SK-N-SH (cell line): ENCODE results near the gene ORM1. TPM values are rescaled to one million over a fixed set of nuclear protein-coding genes. Genes with fewer than 3 reads are reported as not detected.

Experiments
- CTCF ChIA-PET: fragments of 300-600, 350-600 bp; formaldehyde crosslinking; extraction: SDS; loops from one replicate; lab custom pipeline; 2021; lab: Yijun Ruan, JAX
- POLR2A ChIA-PET: fragments of 350-600 bp; sonication (Branson Sonifier 250); formaldehyde crosslinking; extraction: SDS; loops from one replicate; lab custom pipeline; 2020; ENCODE audit warnings: antibody characterized with exemption, inconsistent platforms; lab: Yijun Ruan, JAX
- DNase-seq: peaks from one replicate; pipeline ENCODE4 v3.0.0; 2012
- H2AFZ ChIP-seq: fragments of 200-600 bp; sonication (generic); 2 replicates; pipeline ENCODE4 v1.8.1; 2016; ENCODE audit warnings: antibody characterized with exemption, mild to moderate bottlenecking, low read depth
- H3F3A ChIP-seq: fragments of 200-600 bp; sonication (generic); replicated peaks from 2 replicates; pipeline ENCODE3; 2016; ENCODE audit warnings: antibody characterized with exemption, mild to moderate bottlenecking; ENCODE audit not compliant: insufficient read depth
- H3K27ac ChIP-seq, 2 experiments: fragments of 200-500 bp in 1 of 2; fragments of 200-600 bp in 1 of 2; sonication (Bioruptor generic) in 1 of 2; sonication (generic), shearing (Covaris generic) in 1 of 2; 2 replicates each; pipeline versions ENCODE4 v1.5.1 to v1.6.1; 2014 to 2016; ENCODE audit warnings: low read depth in 2 of 2, inconsistent platforms in 1 of 2, low read length in 1 of 2, mild to moderate bottlenecking in 1 of 2, mixed read lengths in 1 of 2
- H3K27me3 ChIP-seq: fragments of 200-600 bp; sonication (generic), shearing (Covaris generic); 2 replicates; pipeline ENCODE4 v1.6.1; 2016; ENCODE audit warnings: mixed run types; ENCODE audit not compliant: insufficient read depth
- H3K36me3 ChIP-seq, 2 experiments: fragments of 200-500 bp in 1 of 2; fragments of 200-600 bp in 1 of 2; sonication (Bioruptor generic) in 1 of 2; sonication (generic) in 1 of 2; replicated peaks in 1 of 2; 2 replicates each; pipeline versions ENCODE3 to v1.5.1; 2014 to 2016; ENCODE audit warnings: low read length in 1 of 2, mild to moderate bottlenecking in 1 of 2; ENCODE audit not compliant: insufficient read depth in 2 of 2, control insufficient read depth in 1 of 2
- H3K4me1 ChIP-seq, 2 experiments: fragments of 200-500 bp in 1 of 2; fragments of 200-600 bp in 1 of 2; sonication (Bioruptor generic) in 1 of 2; sonication (generic), shearing (Covaris generic) in 1 of 2; 2 replicates each; pipeline versions ENCODE4 v1.5.1 to v1.6.1; 2014 to 2016; ENCODE audit warnings: low read depth in 1 of 2, low read length in 1 of 2, mixed run types in 1 of 2; ENCODE audit not compliant: insufficient read depth in 2 of 2, control insufficient read depth in 1 of 2
- H3K4me2 ChIP-seq: fragments of 200-600 bp; sonication (generic), shearing (Covaris generic); 2 replicates; pipeline ENCODE4 v1.6.1; 2017; ENCODE audit warnings: mixed run types
- H3K4me3 ChIP-seq, 2 experiments: fragments of 200-500 bp in 1 of 2; fragments of 200-600 bp in 1 of 2; sonication (Bioruptor generic) in 1 of 2; sonication (generic), shearing (Covaris generic) in 1 of 2; 2 replicates each; pipeline versions ENCODE4 v1.5.1 to v1.8.1; 2014 to 2016; ENCODE audit warnings: low read depth in 2 of 2, inconsistent platforms in 1 of 2, low read length in 1 of 2, mild to moderate bottlenecking in 1 of 2, mixed read lengths in 1 of 2, moderate library complexity in 1 of 2
- H3K79me2 ChIP-seq: fragments of 200-600 bp; sonication (generic); 2 replicates; pipeline ENCODE4 v1.8.1; 2017; ENCODE audit warnings: mild to moderate bottlenecking; ENCODE audit not compliant: insufficient read depth
- H3K9ac ChIP-seq: fragments of 200-600 bp; sonication (generic); 2 replicates; pipeline ENCODE4 v1.6.1; 2017; ENCODE audit warnings: mixed run types
- H3K9me2 ChIP-seq: fragments of 200-600 bp; sonication (generic); 2 replicates; pipeline ENCODE4 v1.6.1; 2017; ENCODE audit warnings: mixed run types
- H3K9me3 ChIP-seq: fragments of 200-600 bp; sonication (generic); 2 replicates; pipeline ENCODE4 v1.6.1; 2017; ENCODE audit warnings: mixed run types, mild to moderate bottlenecking, moderate library complexity
- H4K20me1 ChIP-seq: fragments of 200-600 bp; sonication (generic); 2 replicates; pipeline ENCODE4 v1.6.1; 2017; ENCODE audit warnings: mild to moderate bottlenecking, mixed run types; ENCODE audit not compliant: insufficient read depth
- CHD2 ChIP-seq: fragments of 150-350 bp; IDR thresholded peaks from 2 replicates; pipeline ENCODE4 v1.6.1; 2018; ENCODE audit warnings: low read length; ENCODE audit not compliant: partially characterized antibody
- ELF1 ChIP-seq: IDR thresholded peaks from 2 replicates; pipeline ENCODE4 v1.4.0; 2012
- FOSL2 ChIP-seq: IDR thresholded peaks from 2 replicates; pipeline ENCODE4 v1.4.0; 2012; ENCODE audit warnings: low read depth, mild to moderate bottlenecking, moderate library complexity, borderline replicate concordance
- FOXJ3 ChIP-seq: sonication (generic); formaldehyde crosslinking; IDR thresholded peaks from 2 replicates; pipeline ENCODE4 v1.5.1; 2020; ENCODE audit warnings: mild to moderate bottlenecking, missing genetic modification reagents
- FOXM1 ChIP-seq: IDR thresholded peaks from 2 replicates; pipeline ENCODE4 v1.4.0; 2012; ENCODE audit warnings: low read depth, mild to moderate bottlenecking
- GABPA ChIP-seq: IDR thresholded peaks from 2 replicates; pipeline ENCODE4 v1.4.0; 2012; ENCODE audit warnings: low read depth, mild to moderate bottlenecking
- MAX ChIP-seq: IDR thresholded peaks from 2 replicates; pipeline ENCODE4 v1.4.0; 2012; ENCODE audit warnings: low read depth
- MXI1 ChIP-seq: IDR thresholded peaks from 2 replicates; pipeline ENCODE4 v1.6.1; 2012; ENCODE audit warnings: mild to moderate bottlenecking, low read depth, low read length, improper control_type of control experiment
- PBX3 ChIP-seq: IDR thresholded peaks from 2 replicates; pipeline ENCODE4; 2012
- POLR2AphosphoS5 ChIP-seq: IDR thresholded peaks from 2 replicates; pipeline ENCODE4 v1.6.1; 2012; ENCODE audit warnings: low read depth, low read length
- RAD21 ChIP-seq: IDR thresholded peaks from 2 replicates; pipeline ENCODE4 v1.6.1; 2012; ENCODE audit warnings: mild to moderate bottlenecking, low read length
- RCOR1 ChIP-seq: fragments of 150-350 bp; IDR thresholded peaks from 2 replicates; pipeline ENCODE4 v1.6.1; 2017; ENCODE audit warnings: antibody characterized with exemption, low read length
- REST ChIP-seq: IDR thresholded peaks from 2 replicates; pipeline ENCODE4 v1.6.1; 2012; ENCODE audit warnings: mild to moderate bottlenecking, low read depth, low read length, moderate library complexity
- RFX5 ChIP-seq: IDR thresholded peaks from 2 replicates; pipeline ENCODE4 v1.6.1; 2012; ENCODE audit warnings: mild to moderate bottlenecking, improper control_type of control experiment, low read length
- RXRA ChIP-seq: IDR thresholded peaks from 2 replicates; pipeline ENCODE4 v1.4.0; 2012; ENCODE audit warnings: low read depth, mild to moderate bottlenecking, borderline replicate concordance
- SIN3A ChIP-seq: IDR thresholded peaks from 2 replicates; pipeline ENCODE4 v1.6.1; 2012; ENCODE audit warnings: low read depth, mild to moderate bottlenecking, low read length, moderate library complexity, borderline replicate concordance
- TCF12 ChIP-seq: IDR thresholded peaks from 2 replicates; pipeline ENCODE4 v1.4.0; 2012
- TEAD4 ChIP-seq: IDR thresholded peaks from 2 replicates; pipeline ENCODE4 v1.4.0; 2012; ENCODE audit warnings: mild to moderate bottlenecking, borderline replicate concordance; ENCODE audit not compliant: insufficient read depth
- ZBTB33 ChIP-seq: IDR thresholded peaks from 2 replicates; pipeline ENCODE4 v1.4.0; 2012; ENCODE audit warnings: low read depth, borderline replicate concordance
- WGBS: methylation state at CpG from one replicate; pipeline ENCODE4 v1.1.6; 2017; ENCODE audit warnings: low lambda C conversion rate; 5-methylcytosine and 5-hydroxymethylcytosine counted together
- polyA plus RNA-seq, 3 experiments: library from polyadenylated mRNA; depleted of rRNA; stranded (reverse); fragments of >200 nt; gene quantifications; 2 replicates each; pipeline ENCODE4 v1.2.3, GENCODE V29; 2012

The ORM1 gene
- polyA plus RNA-seq, 1 of the 3 experiments (the other 2 are of a cell fraction): not detected

- TF ChIP-seq RXRA: no peak
These were observed 35.7 kb upstream of the ORM1 start (continued) for GRCh38 chr9:114287001-114287762.

GRCh38 chr9:114287763-114288192 lies 35.1 kb upstream of the ORM1 start:
- H3F3A ChIP-seq: peaks cover 2% of the 10 kb centered on the region
- H3K4me2 ChIP-seq: peak overlapping the region; percentile 19; the same call in 1 of the 2 replicates
- H3K4me1 ChIP-seq: peaks cover 22 to 37% of the 10 kb centered on the region in 2 experiments
- no peaks in the 10 kb centered on the region for H4K20me1 ChIP-seq
- no peak for DNase-seq
- H2AFZ ChIP-seq: no peak overlapping the region
- H3K4me3 ChIP-seq: no peak overlapping the region
- H3K27me3 ChIP-seq: no peaks in the 10 kb centered on the region
- ChIA-PET CTCF (interaction anchor here (0.7 to 17.8 kb wide), 17 partner anchors 9 to 550 kb away, joined by 3 to 269 read pairs (median 4); partner anchors contain the start of gene COL27A1), POLR2A (no interaction called here)
- WGBS: 79% methylated on average over 14 of the region's 15 CpGs
- H3K9me3 ChIP-seq: no peaks in the 10 kb centered on the region
- no peak overlapping the region for H3K9ac ChIP-seq
- peaks cover 0 to 14% of the 10 kb centered on the region in 2 experiments for H3K36me3 ChIP-seq
- H3K79me2 ChIP-seq: no peaks in the 10 kb centered on the region
- no peak for TF ChIP-seq FOXM1
- TF ChIP-seq PBX3: no peak
- no peak for TF ChIP-seq ELF1
- no peak for TF ChIP-seq GABPA
- no peak for TF ChIP-seq MXI1
- TF ChIP-seq SIN3A: no peak
- TF ChIP-seq POLR2AphosphoS5: no peak
- no peak for TF ChIP-seq FOSL2
- no peak for TF ChIP-seq RAD21
- no peak for TF ChIP-seq RCOR1
- no peak for TF ChIP-seq TEAD4
- TF ChIP-seq CHD2: no peak
- TF ChIP-seq MAX: no peak
- TF ChIP-seq RXRA: no peak
- TF ChIP-seq TCF12: no peak
- TF ChIP-seq ZBTB33: no peak
- TF ChIP-seq RFX5: no peak
- TF ChIP-seq FOXJ3: no peak
- no peak for TF ChIP-seq REST
- TF ChIP-seq, all 33 proteins: peak for 0
- Histone ChIP-seq H3K27ac (peak overlapping the region; percentile 47 to 64), H3K9me2 (no peaks in the 10 kb centered on the region)
